Stimulated activated CD4-positive, alpha-beta T cell treated with anti-CD3 and anti-CD28 coated beads, Interleukin-2, amount 100 ng/mL, for 4 hours (primary cell): ENCODE measurements around the gene TTLL6.
"Not testable (repeated sequence)": the region's sequence is repeated elsewhere in the genome, so short reads cannot be mapped to it uniquely, and the experiment has no call there.

ENCODE experiments used
- DNase-seq: peaks from one replicate; pipeline ENCODE4 v3.0.0-alpha.2; 2020; ENCODE audit warnings: low read depth

The TTLL6 gene

GRCh38 chr17:48815311-48815710 is 1.7 kb downstream of the TTLL6 start:
- DNase-seq, result no peak

GRCh38 chr17:48814504-48814903 is 2.5 kb downstream of the TTLL6 start:
- DNase-seq, result peak; percentile 40

GRCh38 chr17:48812001-48812400 is 5.0 kb downstream of the TTLL6 start:
- DNase-seq, result no peak

- no peak for DNase-seq
Measured at GRCh38 chr17:48809182-48809581, 7.8 kb downstream of the TTLL6 start.

GRCh38 chr17:48804936-48805411 is 12.1 kb downstream of the TTLL6 start:
- peak; percentile 35 for DNase-seq

- no peak for DNase-seq
Measured at GRCh38 chr17:48800626-48801217, 16.3 kb downstream of the TTLL6 start.

- DNase-seq, result no peak
Measured at GRCh38 chr17:48799069-48799723, 17.8 kb downstream of the TTLL6 start.

GRCh38 chr17:48796163-48796522 is 20.9 kb downstream of the TTLL6 start:
- DNase-seq, result not testable (repeated sequence)

GRCh38 chr17:48795444-48796162 is 21.4 kb downstream of the TTLL6 start:
- no peak for DNase-seq

GRCh38 chr17:48792033-48792798 is 24.8 kb downstream of the TTLL6 start:
- no peak for DNase-seq

- DNase-seq, result no peak
Measured at GRCh38 chr17:48791128-48792032, 25.6 kb downstream of the TTLL6 start.

- DNase-seq, result no peak
Measured at GRCh38 chr17:48790607-48791127, 26.4 kb downstream of the TTLL6 start.

GRCh38 chr17:48787828-48788227 is 29.2 kb downstream of the TTLL6 start:
- no peak for DNase-seq

- no peak for DNase-seq
Measured at GRCh38 chr17:48779421-48779820, 37.6 kb downstream of the TTLL6 start.

GRCh38 chr17:48776602-48777001 is 40.4 kb downstream of the TTLL6 start:
- no peak for DNase-seq

- no peak for DNase-seq
Measured at GRCh38 chr17:48773245-48773644, 43.8 kb downstream of the TTLL6 start.

GRCh38 chr17:48770954-48771353 is 46.1 kb downstream of the TTLL6 start:
- no peak for DNase-seq

- no peak for DNase-seq
Measured at GRCh38 chr17:48769009-48769675, 47.9 kb downstream of the TTLL6 start.

- DNase-seq, result no peak
Measured at GRCh38 chr17:48767263-48767774, 49.7 kb downstream of the TTLL6 start.

GRCh38 chr17:48761114-48761513 is 55.9 kb downstream of the TTLL6 start:
- DNase-seq, result no peak
